ENCODE data around the gene D2HGDH.
"Not testable (repeated sequence)": the region's sequence is repeated elsewhere in the genome, so short reads cannot be mapped to it uniquely, and the experiment has no call there.

DNA sequence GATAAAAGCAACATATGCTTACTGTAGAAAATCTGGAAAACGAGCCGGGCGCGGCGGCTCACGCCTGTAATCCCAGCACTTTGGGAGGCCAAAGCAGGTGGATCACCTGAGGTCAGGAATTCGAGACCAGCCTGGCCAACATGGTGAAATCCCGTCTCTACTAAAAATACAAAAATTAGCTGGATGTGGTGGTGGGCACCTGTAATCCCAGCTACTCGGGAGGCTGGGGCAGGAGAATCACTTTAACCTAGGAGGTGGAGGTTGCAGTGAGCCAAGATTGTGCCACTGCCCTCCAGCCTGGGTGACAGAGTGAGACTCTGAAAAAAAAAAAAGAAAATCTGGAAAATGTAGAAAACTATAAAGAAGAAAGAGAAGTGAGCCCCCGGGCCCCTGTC, 83.4 kb downstream of the D2HGDH start:
- TF ChIP-seq, protein P1, sequence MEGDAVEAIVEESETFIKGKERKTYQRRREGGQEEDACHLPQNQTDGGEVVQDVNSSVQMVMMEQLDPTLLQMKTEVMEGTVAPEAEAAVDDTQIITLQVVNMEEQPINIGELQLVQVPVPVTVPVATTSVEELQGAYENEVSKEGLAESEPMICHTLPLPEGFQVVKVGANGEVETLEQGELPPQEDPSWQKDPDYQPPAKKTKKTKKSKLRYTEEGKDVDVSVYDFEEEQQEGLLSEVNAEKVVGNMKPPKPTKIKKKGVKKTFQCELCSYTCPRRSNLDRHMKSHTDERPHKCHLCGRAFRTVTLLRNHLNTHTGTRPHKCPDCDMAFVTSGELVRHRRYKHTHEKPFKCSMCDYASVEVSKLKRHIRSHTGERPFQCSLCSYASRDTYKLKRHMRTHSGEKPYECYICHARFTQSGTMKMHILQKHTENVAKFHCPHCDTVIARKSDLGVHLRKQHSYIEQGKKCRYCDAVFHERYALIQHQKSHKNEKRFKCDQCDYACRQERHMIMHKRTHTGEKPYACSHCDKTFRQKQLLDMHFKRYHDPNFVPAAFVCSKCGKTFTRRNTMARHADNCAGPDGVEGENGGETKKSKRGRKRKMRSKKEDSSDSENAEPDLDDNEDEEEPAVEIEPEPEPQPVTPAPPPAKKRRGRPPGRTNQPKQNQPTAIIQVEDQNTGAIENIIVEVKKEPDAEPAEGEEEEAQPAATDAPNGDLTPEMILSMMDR (IDR thresholded peaks at IDR 0.05), result not testable (repeated sequence)
- not testable (repeated sequence) for TF ChIP-seq POLR2A (IDR thresholded peaks at IDR 0.05)

Data from prostate gland (tissue), 2 donors.